GM20431 (cell line): ENCODE measurements around the gene TYW1.
"Not testable (repeated sequence)": the region's sequence is repeated elsewhere in the genome, so short reads cannot be mapped to it uniquely, and the experiment has no call there.

Source experiments
- in situ Hi-C: fragments of 300-500 bp; cut with MseI, MboI; formaldehyde crosslinking; loops from one replicate; pipeline ENCODE4 v1.15.0; 2020; ENCODE audit warnings: low sequenced_read_pairs; ENCODE audit not compliant: unreplicated experiment

Gene TYW1

DNA sequence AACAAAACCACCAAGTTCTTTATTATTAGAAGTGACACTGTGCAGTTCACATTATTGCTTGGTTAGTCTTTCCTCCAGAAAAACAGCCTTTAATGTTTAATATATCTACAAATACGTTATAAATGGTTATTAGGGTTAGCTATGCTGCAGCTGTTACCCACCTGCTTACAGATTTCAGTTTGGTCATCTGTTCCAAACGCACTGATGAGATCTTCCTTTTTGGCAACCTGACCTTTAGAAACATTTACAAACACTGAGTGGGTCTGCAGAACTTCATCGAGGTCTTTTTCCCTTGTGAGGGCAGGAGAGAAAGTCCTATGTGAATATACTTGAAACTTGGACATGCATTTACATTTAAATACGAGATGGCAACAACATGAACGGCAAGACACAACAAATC, 2.6 kb upstream of the TYW1 start:
- in situ Hi-C loops: not testable (repeated sequence)

GRCh38 chr7:66994691-66995049, 2.0 kb upstream of the TYW1 start:
- in situ Hi-C loops: not testable (repeated sequence)

DNA sequence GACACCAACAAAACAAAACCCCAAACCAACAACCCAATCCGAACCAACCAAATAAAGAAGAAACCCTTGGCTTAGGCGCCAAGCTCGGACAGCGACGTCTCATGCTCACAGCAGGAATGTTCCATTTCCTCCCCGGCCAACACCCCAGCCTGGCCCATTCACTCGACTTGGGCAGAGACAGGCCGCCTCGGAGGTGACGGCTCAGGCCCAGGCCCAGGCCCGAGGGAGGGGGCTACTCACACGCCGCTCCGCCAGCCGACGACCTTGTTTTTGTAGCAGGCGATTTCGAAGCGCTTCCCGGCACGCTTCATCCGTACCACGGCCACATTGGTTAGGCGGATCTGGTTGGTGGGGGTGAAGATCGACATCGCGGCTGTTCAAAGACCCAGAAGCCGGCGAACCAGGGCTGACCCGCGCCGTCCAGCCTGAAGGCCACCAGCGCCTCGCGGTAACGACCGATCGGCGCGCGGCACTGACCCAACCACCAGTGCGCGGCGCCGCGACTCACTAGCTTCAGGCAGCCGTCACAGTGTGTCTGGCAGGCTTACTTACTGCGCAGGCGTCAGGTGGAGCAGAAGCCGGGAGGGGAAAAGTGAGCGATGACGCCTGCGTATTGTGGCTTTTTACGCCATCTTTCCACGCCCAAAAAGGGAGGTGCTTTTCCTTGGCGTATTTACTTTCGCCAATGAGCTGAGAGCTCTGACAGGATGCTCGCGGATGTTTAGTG, 1.4 kb upstream of the TYW1 start, which contains the start of gene SBDS:
Gene SBDS, minus strand, starts transcription at position 537 of the 727 bp plus-strand sequence. Its CDS starts 169 bp downstream, at position 368.
- in situ Hi-C loops: not testable (repeated sequence)

GRCh38 chr7:67000601-67001258, 4.1 kb downstream of the TYW1 start:
- in situ Hi-C loops: not testable (repeated sequence)

GRCh38 chr7:67004145-67004544, 7.5 kb downstream of the TYW1 start:
- in situ Hi-C loops: not testable (repeated sequence)

GRCh38 chr7:67006965-67007364, 10.3 kb downstream of the TYW1 start:
- in situ Hi-C loops: no loop called here

DNA sequence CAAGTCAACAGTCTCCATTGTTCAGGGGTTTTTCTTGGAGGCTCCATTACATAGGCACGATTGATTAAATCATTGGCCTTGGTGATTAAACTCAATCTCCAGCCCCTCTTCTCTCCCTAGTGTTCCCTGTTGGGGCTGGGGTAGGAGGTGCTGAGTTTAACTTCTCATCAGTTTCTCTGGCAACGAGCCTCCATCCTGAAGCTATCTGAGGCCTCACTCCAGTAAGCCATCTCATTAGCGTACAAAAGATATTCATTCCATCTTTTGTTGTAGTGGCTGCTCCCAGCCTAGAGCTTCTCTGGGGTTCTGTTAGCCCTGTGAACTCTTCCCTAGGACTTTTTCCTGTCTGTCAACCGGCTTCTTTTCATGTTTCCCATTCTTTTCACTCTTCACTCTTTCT, 11.6 kb downstream of the TYW1 start:
- in situ Hi-C loops: no loop called here

DNA sequence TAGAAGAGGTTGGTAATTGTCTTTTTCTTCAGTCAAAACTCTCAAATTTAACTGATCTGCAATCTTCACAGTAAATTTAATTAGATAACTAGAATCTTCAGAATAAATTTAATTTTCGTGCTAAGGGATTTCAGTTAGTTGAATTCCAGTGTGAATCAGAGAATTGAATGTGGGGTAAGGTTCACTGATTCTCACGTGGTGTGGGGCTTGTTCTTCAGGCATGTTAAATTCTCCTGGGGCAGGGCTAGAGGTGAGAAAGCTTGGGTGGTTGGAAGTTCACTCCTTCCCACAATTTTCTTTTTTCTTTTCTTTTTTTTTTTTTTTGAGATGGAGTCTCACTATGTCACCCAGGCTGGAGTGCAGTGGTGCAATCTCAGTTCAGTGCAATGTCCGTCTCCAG, 13.0 kb downstream of the TYW1 start:
- in situ Hi-C loops: not testable (repeated sequence)

GRCh38 chr7:67014076-67014622, 17.5 kb downstream of the TYW1 start:
- in situ Hi-C loops: not testable (repeated sequence)

- in situ Hi-C loops: not testable (repeated sequence)
Measured at GRCh38 chr7:67017971-67018370, 21.3 kb downstream of the TYW1 start.

- in situ Hi-C loops: no loop called here
Measured at GRCh38 chr7:67018940-67019339, 22.3 kb downstream of the TYW1 start.

DNA sequence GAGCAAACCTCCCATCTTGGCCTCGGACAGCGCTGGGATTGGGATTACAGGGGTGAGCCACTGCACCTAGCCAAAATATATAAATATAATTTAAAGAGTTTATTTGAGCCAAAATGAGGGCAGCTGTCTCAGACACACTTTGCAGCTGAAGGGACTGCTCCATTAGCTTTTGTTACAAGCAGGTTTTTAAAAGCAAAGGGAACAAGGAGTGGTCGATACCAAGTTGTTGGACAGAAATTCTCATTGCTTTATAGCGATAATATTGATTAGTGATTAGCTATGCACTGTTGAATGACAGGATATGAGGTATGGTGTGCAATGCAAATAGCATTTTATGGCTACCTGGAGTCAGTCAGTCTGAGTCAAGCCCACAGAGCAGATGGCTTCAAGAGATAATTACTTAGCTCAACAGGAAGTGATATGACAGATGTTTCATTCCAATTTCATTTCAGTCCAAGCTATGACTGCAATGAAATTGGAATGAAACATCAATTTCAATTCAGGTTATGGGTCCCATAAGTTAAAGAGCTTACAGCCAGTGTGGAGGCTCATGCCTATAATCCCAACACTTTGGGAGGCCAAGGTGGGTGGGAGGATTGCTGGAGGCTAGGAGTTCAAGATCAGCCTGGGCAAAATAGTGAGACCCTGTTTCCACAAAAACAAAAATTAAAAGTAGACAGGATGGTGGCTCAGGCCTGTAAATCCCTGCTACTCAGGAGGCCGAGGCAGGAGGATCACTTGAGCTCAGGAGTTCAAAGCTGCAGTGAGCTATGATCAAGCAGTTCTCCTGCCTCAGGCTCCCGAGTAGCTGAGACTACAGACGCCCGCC, 23.1 kb downstream of the TYW1 start:
- in situ Hi-C loops: no loop called here

DNA sequence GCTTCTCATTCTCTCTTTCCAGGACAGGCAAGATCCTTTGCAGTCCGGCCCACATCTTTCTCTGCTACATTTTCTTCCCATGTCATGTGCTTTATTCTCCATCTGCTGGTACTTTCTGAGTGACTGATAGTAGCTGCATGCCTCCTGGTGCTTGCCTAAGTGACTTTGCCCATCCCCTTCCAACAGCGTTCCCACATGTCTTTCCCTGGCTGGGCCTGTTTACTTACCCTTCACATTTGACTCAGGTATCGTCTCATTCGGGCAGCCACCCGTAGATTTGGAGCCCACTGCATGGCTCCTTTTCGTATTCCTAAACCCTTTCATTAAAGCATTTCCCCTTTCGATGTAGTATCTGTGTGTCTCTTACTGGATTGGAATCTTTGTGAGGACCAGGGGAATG, 24.6 kb downstream of the TYW1 start:
- in situ Hi-C loops: no loop called here

GRCh38 chr7:67022511-67022910, 25.9 kb downstream of the TYW1 start:
- in situ Hi-C loops: no loop called here

DNA sequence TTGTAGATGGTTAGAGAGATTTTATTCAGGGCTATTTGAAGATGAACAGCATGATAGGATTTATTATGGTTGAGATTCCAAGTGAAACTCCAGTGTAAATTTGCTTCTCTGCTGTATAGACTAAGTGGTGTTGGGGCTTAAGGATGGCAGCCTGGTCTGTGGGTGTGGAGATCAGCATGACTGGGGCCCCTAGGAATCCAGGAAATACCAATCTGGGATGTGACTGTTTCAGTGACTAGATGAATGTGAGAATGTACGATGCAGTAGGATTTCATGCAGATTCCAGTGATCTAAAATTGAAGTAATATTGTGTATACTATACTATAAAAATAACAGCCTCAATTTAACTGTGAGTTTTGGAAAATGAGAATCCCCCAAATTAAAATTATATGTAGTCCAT, 28.8 kb downstream of the TYW1 start:
- in situ Hi-C loops: not testable (repeated sequence)

- in situ Hi-C loops: not testable (repeated sequence)
Measured at GRCh38 chr7:67031685-67032084, 35.1 kb downstream of the TYW1 start.

DNA sequence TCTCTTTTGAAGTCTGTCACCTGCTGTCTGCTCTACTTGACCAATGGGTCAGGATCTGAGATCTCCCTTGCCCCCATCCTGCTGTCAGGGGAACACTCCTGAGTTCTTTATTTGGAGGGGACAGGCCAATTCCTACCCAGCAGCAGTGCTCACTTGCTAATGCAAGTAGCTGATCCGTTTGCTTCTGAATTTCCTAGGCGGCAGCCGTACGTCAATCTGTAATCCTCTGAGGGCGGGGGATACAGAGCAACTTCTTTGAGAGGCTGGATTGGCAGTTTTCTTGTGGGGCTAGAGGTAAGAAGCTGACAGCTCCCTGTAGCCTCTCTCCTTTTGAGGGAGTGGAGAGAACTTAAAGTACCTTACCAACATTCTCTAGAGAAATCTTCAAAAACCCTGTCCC, 36.6 kb downstream of the TYW1 start:
- in situ Hi-C loops: no loop called here

GRCh38 chr7:67036432-67037395, 40.1 kb downstream of the TYW1 start:
- in situ Hi-C loops: not testable (repeated sequence)

- in situ Hi-C loops: not testable (repeated sequence)
Measured at GRCh38 chr7:67040832-67041231, 44.2 kb downstream of the TYW1 start.
